Measurements from ENCODE around the gene PCBP3.
"Not testable (repeated sequence)": the region's sequence is repeated elsewhere in the genome, so short reads cannot be mapped to it uniquely, and the experiment has no call there.

Gene PCBP3

DNA sequence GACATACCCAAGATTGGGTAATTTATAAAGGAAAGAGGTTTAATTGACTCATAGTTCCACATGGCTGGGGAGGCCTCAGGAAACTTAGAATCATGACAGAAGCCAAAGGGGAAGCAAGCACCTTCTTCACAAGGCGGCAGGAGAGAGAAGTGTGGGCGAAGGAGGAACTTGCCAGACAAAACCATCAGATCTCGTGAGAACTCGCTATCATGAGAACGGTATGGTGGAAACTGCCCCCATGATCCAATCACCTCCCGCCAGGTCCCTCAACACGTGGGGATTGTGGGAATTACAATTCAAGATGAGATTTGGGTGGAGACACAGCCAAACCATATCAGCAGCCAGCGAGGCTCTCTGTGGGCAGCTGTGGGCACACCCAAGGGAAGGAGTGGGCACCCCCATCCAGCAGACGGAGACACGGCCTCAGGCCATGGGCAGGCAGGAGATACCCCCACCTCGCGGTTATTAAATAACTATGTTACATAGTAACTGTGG, 189.3 kb downstream of the PCBP3 start:
- not testable (repeated sequence) for DNase-seq

DNA sequence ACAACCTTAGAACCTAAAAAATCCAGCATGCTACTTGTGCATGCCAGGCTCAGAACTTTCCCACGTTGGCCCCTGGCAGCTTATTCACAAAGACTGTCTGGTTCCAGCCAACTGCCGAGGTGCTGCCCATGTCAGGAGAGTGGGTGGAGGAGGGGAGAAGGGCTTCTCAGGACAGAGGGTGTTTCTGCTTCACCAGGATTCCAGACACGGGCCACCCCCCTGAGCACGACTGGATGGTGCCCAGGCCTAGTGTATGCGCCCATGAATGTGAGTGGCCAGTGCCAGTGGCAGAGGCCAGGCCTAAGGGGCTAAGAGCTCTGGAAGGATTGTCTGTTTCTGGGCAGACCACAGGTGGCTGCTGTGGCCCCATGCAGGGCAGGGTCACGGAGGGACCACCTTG, 189.9 kb downstream of the PCBP3 start:
- DNase-seq = no peak

DNA sequence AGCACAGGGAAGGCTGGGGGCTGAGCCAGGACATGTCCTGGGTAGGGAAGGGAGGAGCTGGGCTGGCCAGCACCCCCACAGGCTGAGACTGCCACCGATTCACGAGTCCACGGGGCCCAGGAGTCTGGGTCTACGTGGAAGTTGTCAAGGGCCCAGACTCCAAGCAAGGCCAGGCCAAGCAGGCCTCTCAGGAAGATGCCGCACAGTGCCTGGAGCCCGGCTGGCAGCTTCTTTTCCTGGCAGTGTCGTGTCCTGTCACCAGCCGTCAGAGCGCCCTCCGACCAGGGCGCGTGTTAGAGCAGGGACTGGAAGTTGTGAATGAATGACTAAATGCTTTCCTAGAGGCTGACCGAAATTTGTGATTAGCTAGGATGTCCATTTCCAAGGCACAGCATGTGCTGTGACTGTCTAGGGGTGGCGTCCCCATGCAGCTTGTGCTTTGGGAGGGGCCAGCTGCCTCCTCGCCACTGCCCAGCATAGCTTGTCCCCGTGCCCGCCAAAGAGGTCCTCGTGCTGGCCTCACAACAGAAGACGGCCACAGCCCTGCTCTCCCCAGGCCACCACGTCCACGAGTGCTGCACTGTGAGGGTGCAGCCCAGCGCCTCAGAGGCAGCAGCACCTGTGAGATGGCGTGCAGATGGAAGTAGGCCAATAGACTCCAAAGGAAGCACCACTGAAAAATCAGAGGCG, 190.6 kb downstream of the PCBP3 start:
- DNase-seq = no peak

DNA sequence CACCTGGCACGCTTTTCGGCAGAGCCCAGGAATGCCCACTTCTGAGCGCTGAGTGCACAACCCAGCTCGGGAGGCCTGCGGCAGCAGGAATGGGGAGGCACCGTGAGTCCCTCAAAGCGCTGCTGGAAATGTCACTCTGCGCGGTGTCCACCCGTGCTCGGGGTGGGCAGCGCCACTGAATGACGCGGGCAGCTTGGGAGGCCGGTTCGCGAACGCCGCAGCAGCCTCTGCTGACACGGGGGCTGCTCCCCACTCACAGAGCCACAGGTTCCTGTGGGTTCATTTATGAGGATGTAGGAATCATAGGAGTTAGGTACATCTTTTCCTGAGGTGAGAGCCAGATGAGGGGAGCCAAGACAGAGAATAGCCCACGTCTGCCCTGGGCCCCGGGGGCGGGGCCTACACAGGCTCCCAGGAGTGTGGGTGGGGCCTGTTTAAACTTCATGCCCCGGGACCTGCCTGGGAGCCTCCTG, 191.3 kb downstream of the PCBP3 start:
- no peak for DNase-seq

DNA sequence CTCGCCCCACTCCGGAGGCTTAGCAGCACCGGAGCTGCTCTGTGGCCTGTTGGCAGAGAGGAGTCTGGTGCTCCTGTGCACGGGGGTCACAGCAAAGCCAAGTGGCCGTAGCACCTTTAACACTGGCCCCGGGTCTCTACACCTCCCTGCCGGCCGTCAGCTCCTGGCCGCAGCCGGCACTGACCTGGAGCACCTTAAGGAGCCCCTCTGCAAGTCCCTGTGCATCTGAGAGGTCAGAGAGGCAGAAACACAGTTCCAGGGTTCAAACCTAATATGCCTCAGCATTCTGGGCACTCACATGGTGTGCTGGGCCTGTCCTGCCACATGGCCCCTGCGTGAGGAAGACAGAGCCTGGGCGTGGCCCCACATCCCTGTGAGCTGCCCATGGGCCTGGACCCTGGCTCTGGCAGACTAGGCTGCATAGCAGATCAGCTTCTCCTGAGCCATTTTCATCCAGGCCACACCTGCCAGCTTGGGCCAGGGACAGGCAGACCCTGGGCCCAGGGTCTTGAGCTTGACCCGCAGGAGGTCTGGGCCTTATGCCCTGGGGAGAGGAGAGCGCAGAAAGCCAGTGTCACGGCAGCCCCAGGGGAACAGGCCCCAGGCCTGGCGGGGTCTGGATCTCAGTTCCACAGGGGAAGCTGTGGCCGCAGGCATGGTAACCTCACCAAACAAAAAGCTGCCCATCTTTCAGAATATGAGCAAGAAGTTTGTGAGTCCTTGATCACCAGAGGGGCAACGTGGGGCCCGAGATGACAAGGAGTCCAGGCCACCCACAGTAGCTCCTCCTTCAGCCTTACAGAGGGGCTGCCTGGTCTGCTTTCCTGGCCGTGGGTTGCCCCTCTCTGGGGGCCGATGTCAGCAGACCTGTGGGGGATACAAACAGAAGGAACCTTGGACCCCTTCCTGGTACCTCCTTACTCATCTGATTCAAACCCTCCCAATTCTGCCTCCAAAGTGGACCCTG, 192.1 kb downstream of the PCBP3 start:
- no peak for DNase-seq

DNA sequence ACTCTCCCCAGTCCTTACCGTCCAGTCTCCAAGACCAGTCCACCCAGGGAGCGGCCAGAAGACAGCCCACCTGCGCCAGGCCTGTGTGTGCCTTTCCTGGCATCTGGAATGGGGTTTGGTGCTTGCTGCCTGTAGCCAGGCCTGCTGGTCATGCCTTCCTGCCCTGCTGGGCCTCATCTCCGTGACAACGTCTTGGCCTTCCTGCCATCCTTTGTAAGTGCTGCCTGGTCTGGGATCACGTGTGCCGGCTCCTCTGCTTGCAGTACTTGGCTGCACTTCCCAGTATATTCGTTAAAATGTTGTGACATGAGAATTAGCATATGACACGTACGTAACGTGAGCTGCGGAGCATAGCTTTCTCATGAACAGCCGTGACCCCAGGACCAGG, 192.7 kb downstream of the PCBP3 start:
- DNase-seq = no peak

DNA sequence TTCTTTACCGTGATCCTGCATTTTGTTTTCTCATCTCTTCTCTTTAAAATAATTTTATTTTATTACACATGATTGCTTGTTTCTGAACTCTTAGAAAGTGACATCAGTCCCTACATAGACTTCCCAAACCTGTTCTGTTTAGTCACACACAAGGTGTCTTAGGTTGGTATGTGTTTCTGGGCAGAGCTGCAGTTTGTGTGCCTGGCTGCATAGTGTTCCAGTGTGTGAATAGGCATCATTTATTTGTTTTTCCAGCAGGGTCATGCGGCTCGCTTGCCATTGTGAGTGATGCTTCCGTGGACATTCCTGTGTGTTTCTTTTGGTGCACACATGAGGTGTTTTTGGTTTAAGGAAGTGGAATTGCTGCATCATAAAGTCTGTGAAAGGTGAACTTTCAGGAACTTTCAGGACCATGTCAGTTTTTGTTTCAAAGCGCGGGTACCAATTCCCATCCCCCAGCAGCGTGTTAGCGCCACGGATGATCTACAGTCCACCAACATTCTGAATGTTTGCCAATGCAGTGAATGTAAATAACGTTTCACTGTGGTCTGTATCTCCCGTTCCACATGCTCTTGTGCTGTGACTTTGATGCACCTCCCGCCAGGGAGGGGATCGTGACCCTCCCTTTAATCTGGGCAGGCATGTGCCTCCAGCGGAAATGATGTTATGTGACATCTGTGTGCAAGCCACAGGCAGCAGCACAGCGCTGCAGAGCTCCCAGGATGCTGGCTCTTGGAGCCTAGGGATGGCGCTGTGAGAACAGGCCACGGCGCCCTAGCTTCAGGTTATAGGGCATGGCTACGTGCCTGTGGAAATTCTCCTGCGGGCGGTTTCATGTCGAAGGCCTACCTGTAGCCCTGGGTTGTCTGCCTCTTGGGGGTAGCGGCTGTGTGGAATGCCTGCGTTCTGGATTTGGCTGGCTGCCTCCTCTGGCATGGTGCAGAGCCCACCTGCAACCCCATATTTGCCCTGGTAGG, 193.5 kb downstream of the PCBP3 start:
- no peak for DNase-seq

DNA sequence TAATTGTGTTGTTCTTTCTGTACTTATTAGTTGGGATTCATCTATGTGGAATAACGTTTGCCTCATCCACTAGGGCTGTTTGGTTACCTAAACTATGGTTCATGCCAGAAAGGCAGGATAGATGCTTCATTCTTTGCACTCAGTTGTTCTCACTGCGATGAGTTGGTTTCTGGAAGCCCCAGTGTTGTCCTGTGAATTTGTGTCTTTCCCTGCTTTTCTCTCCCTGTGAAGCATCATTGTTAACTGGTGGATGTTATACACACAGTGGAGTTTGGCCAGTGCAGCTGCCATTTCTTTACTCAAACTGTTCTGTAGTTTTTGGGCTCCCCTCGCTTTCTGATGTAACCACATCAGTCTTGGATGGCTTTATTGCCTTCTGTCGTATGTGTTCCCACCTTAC, 194.4 kb downstream of the PCBP3 start:
- no peak for DNase-seq

DNA sequence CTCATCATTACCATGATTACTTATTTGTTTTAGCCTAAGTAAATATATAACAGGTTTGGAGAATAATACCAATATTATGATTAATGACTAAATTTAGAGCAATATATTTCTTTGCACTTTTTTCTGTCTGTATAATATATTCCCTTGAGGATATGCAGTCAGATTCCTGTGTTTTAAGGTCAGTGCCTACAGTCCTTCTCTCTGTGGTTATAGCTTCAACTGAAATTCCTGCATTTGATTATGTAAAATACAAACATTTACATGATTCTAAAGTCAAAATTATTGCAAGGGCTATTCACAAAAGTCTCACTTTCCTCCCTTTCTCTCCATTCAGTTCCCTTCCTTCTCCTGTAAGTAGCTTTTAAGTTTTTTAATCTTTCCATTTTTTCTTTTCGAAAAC, 195.1 kb downstream of the PCBP3 start:
- no peak for DNase-seq

DNA sequence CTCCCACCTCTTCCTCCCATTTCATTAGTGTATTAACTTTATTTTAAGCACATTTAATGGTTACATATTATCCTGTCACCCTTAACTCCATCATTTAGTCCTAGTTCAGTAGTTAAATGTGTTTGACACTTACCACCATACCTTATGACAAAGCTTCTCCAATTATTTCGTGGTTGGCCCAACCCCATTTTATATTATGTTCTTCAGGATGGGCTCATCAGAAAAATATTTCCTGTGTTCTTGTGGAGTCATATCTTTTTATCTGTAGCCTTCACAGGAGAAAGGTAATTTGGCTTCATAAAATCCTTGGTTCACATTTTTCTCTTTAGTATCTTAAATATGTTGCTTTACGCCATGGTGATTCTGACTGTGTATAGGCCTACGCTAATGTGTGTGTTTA, 195.7 kb downstream of the PCBP3 start:
- no peak for DNase-seq

DNA sequence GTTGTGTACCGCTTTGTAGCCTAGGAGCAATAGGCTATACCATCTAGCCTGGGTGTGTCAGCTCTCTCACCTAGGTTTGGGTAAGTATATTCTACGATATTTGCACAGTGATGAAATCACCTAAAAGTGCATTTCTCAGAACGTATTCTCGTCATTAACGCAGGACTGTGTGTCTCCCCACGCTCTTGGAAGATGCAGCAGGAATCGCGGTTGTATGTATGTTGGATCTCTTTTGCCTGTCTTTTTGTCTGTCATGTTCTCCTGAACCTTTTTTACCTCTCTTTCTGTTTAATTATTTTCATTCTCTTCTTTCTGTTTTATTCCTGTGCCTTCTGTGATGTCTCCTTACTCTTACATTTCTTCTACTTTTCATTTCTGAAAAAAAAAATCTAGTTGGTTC, 197.5 kb downstream of the PCBP3 start:
- DNase-seq = no peak

DNA sequence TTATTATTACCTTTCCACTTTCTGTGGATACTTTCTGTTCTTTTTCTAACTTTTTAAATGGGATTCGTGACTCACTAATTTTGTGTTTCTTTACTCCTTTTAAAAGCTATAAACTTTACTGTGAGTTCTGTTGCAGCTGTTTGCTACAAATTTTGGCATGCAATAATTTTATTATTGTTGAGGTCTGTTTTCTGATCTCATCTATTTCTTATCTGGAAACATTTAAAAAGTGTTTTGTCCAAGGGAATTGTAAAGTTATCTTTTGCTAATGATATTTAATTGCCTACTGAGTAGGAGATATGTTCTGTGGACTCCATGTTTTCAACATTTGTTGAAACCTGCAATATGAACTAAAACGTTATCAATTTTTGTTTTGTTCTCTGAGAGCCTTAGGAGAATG, 199.9 kb downstream of the PCBP3 start:
- DNase-seq = no peak

DNA sequence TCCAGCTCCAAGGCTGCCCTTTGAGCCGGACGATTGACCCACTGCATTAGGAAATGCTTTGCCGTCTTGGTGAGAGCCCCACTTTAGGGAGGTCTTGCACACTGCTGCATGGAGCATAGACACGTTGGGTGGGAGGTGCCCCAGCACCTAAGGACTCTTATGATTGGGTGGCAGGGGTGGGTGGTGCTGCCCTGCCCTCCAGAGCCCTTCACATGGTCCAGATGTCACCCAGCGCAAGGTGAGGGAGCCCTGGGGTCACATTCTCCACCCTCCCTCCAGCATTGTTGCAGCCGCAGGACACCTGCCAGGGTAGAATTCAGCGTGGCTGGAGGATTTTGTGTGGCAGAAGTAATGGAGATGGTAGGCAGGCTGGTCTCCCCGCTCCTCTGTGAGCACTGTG, 200.7 kb downstream of the PCBP3 start:
- DNase-seq = no peak

DNA sequence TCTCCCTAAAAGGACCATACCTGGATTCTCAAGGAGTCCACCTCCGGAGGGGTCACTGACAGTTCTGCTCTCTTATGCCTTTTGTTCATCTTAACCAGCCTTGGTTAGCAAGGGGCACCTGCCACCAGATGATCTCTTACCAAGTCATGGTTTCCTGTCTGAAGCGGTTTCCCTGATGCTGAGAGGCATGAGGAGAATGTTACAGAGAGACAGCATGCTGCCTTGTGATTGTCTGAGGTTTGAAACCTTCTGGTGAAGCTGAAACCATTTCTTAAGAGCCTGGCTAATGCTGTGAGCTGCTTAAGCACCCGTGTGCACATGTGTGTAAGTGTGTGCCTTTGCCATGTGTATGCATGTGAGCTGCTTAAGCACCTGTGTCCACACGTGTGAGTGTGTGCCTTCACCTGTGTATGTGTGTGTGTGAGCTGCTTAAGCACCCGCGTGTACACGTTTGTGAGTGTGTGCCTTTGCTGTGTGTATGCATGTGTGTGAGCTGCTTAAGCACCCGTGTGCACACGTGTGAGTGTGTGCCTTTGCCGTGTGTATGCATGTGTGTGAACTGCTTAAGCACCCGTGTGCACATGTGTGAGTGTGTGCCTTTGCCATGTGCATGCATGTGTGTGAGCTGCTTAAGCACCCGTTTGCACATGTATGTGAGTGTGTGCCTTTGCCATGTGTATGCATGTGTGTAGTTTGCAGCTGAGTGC, 201.7 kb downstream of the PCBP3 start:
- DNase-seq = no peak

DNA sequence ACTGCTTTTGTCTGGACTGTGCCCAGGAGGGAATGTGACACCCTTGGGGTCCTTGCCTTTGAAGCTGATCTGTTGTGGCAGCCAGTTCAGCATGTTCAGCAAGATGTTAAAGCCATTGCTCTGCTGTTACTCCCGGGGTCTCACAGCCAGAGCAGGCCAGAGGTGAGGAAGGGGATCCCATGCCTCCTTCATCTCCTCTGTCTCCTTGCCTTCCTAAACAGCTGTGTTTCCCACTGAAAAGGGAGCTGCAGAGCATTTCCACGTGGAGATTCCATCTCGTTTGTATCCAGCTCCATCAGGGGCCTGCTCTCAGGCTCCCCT, 202.2 kb downstream of the PCBP3 start:
- DNase-seq = no peak

DNA sequence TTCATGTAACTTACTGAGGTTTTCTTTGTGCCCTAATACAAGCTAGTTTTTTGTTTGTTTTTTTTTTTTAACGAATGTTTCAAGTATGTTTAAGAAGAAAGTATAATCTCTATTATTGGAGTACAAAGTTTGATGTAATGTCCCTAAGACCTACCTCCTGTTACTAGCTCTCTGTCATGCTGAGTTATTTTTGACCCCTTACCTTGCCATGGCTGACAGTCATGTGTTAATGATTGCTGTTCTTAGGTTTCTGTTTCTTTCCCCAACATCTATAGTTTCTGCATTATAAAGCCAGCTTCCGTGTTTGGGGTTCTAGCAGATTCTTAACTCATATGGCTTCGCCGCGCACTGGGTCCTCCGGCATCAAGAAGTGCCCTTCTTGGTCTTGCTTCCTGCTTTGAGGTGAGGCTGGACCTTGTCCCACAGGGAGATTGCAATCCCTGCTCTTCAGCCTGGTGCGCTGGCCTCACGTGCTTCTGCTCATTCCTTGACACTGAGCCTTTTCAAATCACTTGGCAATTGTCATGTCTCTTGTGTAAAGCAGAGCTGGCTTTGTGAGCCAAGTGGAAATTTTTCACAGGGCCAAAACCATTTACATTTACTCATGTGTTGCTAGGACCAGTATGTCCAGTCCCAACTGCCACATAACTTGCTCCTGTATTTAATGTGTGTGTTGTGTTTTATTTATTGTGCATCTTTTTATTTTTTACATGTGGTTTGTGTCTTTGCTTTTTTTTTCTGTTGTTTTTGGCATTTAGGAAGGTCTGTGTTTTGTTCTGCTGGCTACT, 203.0 kb downstream of the PCBP3 start:
- no peak for DNase-seq

DNA sequence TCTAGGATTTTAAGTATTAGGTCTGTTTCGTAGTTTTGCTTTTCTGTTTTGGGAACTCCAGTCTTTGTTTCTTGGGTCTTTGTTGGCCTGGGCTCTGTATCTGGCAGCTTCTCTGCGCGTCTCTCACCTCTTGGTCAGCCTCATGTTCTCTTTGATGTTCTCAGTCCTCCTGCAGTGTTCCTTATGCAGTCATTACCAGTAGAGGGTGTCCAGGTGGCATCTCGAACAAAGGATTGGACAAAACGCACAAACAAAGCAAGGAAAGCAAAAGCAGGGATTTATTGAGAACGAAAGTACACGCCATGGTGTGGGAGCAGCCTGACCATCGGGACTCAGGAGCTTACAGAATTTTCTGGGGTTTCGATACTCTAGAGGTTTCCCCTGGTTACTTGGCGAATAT, 204.3 kb downstream of the PCBP3 start:
- no peak for DNase-seq

DNA sequence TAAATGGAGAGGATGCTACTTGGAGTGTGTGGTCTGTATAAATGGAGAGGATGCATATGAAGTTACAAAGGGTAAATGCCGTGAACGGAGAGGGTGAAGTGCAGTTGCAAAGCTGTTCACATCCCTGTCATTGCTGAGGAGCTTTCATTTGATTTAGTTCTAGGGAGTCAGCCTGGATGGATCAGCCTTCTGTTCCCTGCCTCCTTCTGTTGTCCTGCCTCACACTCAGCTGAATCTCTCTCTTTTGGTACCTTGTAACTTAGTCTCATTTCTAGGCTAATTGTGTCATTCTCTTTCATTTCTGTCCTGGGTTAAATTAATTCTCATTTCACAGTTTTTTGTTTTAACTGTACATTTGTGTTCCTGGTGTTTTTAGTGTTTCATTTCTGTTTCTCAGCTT, 204.8 kb downstream of the PCBP3 start:
- no peak for DNase-seq

DNA sequence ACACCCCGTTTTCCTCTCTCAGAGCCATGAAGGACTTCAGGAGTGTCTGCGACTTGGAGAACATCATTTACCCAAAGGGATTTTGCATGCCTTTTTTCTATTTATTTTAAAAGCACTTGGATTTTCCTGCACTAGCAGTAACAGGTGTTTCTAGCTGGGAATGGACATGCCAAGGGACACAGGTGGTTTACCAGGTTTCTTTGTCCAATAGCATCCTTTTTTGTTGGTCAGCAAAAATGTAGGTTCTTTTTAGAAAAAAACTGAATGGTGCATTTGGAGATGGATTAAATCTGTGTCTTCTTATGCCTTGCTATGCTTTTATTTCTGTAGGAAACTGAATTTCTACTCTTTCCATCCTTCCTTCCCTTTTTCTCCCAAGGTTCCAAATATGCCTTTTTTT, 205.3 kb downstream of the PCBP3 start:
- no peak for DNase-seq

DNA sequence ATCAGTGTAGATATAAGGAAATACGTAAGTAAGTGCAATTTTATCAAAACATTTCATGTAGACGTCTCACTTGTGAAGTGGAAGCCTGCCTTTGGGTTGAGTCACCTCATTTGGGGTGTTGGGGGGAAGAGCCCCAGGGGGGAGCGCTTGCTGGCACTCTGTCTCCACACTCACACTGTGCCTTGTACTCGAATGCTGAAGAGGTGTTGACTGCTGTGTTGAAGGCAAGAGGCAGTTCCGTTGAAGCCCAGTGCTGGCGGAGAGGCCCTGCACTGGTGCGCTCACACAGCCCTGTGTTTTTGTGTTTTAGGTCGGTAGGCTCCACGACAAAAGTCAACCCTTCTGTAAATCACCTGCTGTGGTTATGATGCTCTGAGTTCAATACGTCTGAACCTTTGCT, 206.1 kb downstream of the PCBP3 start:
- no peak for DNase-seq

DNA sequence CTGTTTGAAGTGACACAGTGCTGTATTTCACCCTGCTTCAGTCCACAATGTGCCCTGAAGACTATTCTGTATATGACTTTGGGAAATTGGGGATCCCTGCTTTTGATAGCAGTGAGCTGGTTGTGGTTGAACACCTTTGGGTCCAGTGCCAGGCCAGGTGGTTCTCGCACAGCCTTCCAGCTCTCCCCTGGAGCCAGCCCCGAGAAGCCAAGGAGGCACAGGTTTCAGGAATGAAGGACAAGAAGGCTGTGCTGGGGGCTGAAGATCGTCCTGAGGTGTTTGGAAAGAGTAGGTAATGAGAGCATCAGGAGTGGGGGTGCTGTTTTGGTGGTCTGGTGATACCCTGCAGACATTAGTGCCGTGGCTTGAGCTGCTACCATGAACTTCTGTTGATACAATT, 206.7 kb downstream of the PCBP3 start:
- no peak for DNase-seq

All from CD4-positive, alpha-beta T cell treated with Interleukin-17A for 4 hours (primary cell).